HG02943 (cell line): ENCODE data around the gene SPATA12.

Experiments used
- ATAC-seq: cut with Tn5 transposase; IDR thresholded peaks from one replicate; pipeline ENCODE4 v1.9.1; 2021; ENCODE audit warnings: mild to moderate bottlenecking, low read depth, moderate library complexity; ENCODE audit not compliant: unreplicated experiment

SPATA12 gene

DNA sequence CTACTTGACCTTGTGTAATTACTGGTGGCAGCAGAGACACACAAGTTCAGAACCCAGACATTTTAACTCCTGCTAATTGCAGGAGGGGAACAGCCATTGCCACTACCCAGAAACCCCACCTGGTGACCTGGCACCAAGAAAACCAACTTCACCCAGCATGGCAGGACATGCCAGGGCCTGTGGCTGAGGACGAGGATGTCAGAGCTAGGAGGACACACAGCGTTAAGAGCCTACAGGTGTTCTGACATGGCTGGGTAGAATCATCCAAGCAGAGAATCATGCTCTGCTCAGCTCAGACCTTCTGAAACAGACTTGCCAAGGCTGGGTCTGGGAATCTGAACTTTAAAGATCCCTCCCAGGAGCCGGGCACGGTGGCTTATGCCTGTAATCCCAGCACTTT is 11.7 kb upstream of the SPATA12 start:
- no peak for ATAC-seq

DNA sequence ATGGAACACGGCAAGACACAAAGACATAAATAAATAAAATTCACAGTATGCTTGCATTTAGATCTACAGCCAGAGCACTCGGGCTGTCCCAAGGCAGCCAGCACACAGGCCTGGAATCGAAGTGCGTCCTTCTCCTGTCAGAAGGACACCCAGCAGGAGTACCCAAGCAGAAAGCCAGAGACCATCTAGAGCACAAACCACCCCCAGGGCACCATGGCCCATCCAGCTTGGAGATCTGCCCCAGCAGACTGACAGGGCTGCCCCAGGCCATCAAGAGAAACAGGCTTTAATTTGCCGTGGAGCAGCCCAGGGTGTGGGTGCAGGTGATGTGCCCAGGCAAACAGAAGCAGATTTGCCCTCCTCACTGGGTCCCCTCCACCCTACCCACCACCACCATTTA is 7.8 kb upstream of the SPATA12 start:
- no peak for ATAC-seq

- ATAC-seq = no peak
These were observed 7.3 kb upstream of the SPATA12 start for GRCh38 chr3:57053122-57053521.

- ATAC-seq = no peak
These were observed 3.1 kb upstream of the SPATA12 start for GRCh38 chr3:57057351-57057750.

GRCh38 chr3:57059411-57059810 is 1.1 kb upstream of the SPATA12 start:
- no peak for ATAC-seq

DNA sequence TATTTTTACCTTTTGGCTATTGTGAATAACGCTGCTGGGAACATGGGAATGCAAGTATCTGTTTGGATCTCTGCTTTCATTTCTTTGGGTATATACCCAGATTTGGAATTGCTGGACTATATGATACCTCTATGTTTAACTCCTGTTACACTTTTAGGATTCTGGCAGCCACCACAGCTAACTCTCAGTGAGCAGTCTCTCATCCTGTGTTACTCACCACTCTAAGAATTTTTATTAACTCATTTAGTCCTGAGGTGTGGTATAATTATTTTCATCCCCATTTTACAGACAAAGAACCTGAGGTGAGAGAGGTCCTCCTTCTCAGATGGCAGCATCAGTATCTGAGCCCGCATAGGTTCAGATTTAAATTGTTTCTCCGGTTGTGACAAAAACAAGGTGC is 1.1 kb downstream of the SPATA12 start:
- no peak for ATAC-seq

GRCh38 chr3:57062101-57062631 is 1.7 kb downstream of the SPATA12 start:
- ATAC-seq = no peak

DNA sequence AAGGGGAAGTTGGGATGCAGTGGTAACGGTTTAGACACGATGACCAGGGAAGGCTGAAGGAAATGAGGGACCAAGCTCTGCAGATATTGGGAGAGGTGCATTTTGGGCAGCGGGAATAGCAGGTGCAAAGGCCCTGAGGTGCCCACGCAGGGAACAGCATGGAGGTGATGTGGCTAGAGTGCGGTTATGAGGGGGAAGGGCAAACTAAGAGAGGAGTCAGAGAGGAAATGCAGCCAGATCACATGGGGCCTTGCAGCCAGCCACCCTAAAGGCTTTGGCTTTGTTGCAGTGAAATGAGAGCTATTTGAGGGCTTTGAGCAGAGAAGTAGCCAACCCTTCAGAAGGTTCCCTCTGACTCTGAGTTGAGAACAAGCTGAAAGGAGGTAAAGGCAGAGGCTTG is 2.6 kb downstream of the SPATA12 start:
- no peak for ATAC-seq

- ATAC-seq = no peak
These were observed 3.5 kb downstream of the SPATA12 start for GRCh38 chr3:57064001-57064400.

DNA sequence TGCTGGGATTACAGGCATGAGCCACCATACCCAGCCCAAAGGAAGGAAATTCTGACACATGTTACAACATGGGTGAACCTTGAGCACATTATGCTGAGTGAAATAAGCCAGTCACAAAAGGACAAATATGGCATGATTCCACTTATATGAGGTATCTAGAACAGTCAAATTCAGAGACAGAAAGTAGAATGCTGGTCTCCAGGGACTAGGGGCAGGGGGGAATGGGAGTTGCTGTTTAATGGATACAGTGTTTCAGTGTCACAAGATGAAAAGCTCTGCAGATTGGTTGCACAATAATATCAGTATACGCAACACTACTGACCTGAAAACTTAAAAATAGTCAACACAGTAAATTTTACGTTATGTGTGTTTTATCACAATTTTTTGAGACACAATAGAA is 4.1 kb downstream of the SPATA12 start:
- ATAC-seq = no peak

DNA sequence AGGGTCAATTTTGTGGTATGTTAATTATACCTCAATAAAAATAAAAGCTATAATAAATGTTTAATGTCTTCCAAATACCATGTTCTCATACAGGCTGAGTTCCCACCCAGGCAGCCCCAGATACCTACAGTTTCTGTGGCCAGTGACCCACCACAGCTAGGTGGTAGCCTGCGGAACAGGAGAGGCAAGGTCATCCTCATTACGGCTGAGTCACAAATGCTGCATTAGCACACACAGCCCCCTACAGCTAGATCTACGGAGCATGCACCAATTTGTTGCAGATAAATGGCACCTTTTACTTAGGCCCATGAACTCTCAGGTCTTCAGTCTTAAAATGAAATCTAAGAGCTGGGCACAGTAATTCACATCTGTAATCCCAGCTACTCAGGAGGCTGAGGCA is 5.1 kb downstream of the SPATA12 start:
- no peak for ATAC-seq

DNA sequence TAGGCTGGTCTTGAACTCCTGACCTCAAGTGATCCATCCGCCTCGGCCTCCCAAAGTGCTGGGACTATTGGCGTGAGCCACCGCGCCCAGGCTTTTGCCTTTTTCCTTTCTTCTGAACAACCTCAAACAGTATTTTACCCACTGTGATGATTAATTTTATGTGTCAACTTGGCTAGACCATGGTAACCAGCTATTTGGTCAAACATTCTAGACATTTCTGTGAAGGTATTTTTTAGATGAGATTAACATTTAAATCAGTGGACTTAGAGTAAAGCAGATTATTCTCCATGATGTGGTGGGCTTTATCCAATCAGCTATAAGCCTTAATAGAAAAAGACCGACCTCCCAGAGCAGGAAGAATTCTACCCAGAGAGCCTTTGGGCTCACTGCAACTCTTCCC is 6.0 kb downstream of the SPATA12 start:
- no peak for ATAC-seq

DNA sequence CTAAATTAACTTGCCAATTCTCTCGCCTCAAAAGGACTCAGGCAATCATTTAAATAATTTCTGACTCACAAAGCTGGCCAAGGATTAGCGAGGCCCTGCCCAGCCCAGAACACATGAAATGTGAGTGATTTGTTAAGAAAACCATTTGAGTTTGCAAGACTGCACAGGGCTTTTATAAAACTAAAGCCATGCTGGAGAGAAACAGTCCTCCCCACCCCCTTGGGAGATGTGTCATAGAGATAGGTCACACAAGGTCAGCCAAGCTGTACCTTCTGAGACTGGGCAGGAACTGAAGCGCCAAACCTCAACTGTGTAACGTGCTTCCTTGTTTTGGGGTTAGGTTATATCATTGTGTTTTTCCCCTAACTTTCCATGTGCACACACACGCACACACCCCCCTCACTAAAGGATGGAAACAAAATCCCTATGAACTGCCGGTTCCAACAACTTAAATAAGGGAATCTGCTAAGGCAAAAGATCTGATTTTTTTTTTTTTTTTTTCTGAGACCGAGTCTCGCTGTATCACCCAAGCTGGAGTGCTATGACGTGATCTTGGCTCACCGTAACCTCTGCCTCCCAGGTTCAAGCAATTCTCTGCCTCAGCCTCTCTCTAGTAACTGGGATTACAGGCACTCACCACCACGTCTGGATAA is 8.1 kb downstream of the SPATA12 start:
- ATAC-seq = peak; percentile 94

- ATAC-seq = no peak
These were observed 9.0 kb downstream of the SPATA12 start for GRCh38 chr3:57069503-57069902.

GRCh38 chr3:57073628-57074027 is 13.2 kb downstream of the SPATA12 start:
- no peak for ATAC-seq

GRCh38 chr3:57074135-57074534 is 13.7 kb downstream of the SPATA12 start:
- ATAC-seq = no peak

DNA sequence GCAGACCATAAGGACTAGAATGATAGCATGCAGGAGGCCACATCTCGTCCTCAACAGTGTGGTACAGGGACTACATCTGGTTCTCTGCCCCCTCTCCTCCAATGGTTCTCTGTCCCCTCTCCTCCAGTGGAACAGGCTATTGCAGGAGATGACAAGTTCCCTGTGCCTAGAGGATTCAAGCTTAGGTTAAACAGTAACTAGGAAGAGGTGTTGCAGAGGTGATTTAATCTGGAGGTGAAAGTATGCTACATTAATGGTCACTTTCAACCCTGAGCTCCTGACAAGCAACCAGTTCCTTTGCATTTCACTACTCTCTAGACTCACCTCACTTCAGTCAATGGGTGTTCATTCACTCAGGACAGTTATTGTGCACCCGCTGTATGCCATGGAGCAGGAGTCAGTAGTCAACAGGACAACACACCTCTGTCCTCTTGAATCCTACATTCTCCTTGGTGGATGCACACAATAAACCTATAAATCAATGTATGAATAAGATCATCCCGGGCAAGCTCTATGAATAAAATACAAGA is 16.0 kb downstream of the SPATA12 start:
- ATAC-seq = no peak

DNA sequence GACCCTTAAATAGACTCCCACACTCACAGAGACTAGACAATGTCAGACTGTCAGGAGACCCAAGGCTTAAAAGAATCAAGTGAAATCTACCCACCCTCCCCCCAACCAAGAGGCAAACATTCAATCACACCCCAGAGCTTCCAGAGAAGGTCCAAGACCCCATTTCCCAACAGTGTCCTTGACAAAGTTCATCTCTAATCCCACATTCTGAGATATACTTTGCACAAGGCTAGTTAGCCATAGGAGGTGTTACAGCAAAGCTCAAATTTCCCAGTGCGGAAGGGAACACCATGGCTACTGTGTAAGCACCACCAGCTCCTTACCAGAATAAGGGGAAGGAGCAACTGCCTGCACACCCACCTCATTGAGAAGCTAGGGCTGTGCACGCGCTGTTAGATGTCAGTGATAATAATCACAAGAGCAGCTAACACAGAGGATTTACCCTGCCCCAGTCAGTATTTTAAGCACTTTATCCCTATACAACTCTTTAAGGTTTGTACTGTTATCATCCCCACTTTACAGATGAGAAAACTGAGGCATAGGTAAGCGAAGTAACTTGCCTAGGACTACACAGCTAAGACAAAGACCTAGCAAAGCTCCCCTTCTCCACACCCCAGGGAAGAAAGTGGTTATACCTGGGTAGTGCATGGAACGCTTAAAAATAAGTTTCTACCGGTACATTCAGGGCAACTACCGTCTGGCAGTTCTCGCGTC is 17.3 kb downstream of the SPATA12 start:
- no peak for ATAC-seq

- no peak for ATAC-seq
These were observed 17.8 kb downstream of the SPATA12 start for GRCh38 chr3:57078344-57078634.

GRCh38 chr3:57078635-57079473 is 18.4 kb downstream of the SPATA12 start:
- no peak for ATAC-seq

- ATAC-seq = no peak
These were observed 19.0 kb downstream of the SPATA12 start for GRCh38 chr3:57079474-57079831.
